CD14-positive monocyte (primary cell): ENCODE data around the gene MEGF8. TPM values are rescaled to one million over a fixed set of nuclear protein-coding genes. Genes with fewer than 3 reads are reported as not detected.
A peak's percentile ranks its signal among the peaks of the same experiment; 100 is the strongest.

Source experiments
- DNase-seq, 3 donors: peaks; one replicate each; pipeline ENCODE4 v3.0.0-alpha.2; 2011 to 2022
- H2AFZ ChIP-seq: 2 replicates; pipeline ENCODE4 v1.6.0; 2012; ENCODE audit warnings: mild to moderate bottlenecking, low read depth, low read length, inconsistent platforms; ENCODE audit not compliant: insufficient read depth, poor library complexity, severe bottlenecking
- H3K27ac ChIP-seq, 2 donors: 1 replicate in 1 of 2; 2 replicates in 1 of 2; pipeline ENCODE4 v1.5.1; 2012 to 2013; ENCODE audit warnings: low read length in 2 of 2, control low read depth in 1 of 2, inconsistent platforms in 1 of 2, low read depth in 1 of 2, mild to moderate bottlenecking in 1 of 2
- H3K27me3 ChIP-seq, 2 donors: one replicate each; pipeline versions ENCODE4 v1.6.0 to v1.6.1; 2011 to 2013; ENCODE audit warnings: low read length in 2 of 2; ENCODE audit not compliant: control insufficient read depth in 2 of 2, insufficient read depth in 2 of 2
- H3K36me3 ChIP-seq, 2 donors: replicated peaks in 1 of 2; 1 replicate in 1 of 2; 2 replicates in 1 of 2; pipeline versions ENCODE4 v1.5.1 to v1.6.1; 2012 to 2013; ENCODE audit warnings: low read length in 2 of 2, control low read depth in 1 of 2, inconsistent platforms in 1 of 2, mild to moderate bottlenecking in 1 of 2; ENCODE audit not compliant: insufficient read depth in 2 of 2, control insufficient read depth in 1 of 2
- H3K4me1 ChIP-seq, 2 donors: 1 replicate in 1 of 2; 2 replicates in 1 of 2; pipeline versions ENCODE4 v1.5.1 to v1.6.1; 2012 to 2013; ENCODE audit warnings: low read length in 2 of 2, control low read depth in 1 of 2, inconsistent platforms in 1 of 2, mild to moderate bottlenecking in 1 of 2, moderate library complexity in 1 of 2; ENCODE audit not compliant: insufficient read depth in 2 of 2, control insufficient read depth in 1 of 2
- H3K4me2 ChIP-seq: replicated peaks from 2 replicates; pipeline ENCODE3; 2012; ENCODE audit warnings: low read length, moderate library complexity, mild to moderate bottlenecking; ENCODE audit not compliant: poor library complexity, severe bottlenecking; ENCODE audit errors: extremely low read depth
- H3K4me3 ChIP-seq, 3 experiments: fragments of 200-600 bp in 1 of 3; sonication (generic) in 1 of 3; replicated peaks in 1 of 3; 1 replicate in 2 of 3; 2 replicates in 1 of 3; pipeline ENCODE4 v1.5.1; 2011 to 2013; ENCODE audit warnings: low read length in 3 of 3, mild to moderate bottlenecking in 3 of 3, control low read depth in 2 of 3, low read depth in 2 of 3, inconsistent platforms in 1 of 3, moderate library complexity in 1 of 3
- H3K79me2 ChIP-seq: 2 replicates; pipeline ENCODE4 v1.6.0; 2012; ENCODE audit warnings: mild to moderate bottlenecking, control low read depth, inconsistent platforms, low read length, moderate library complexity; ENCODE audit not compliant: insufficient read depth
- H3K9ac ChIP-seq: 2 replicates; pipeline ENCODE4 v1.6.0; 2017; ENCODE audit warnings: low read length, mild to moderate bottlenecking; ENCODE audit not compliant: insufficient read depth, poor library complexity, severe bottlenecking
- H3K9me3 ChIP-seq, 2 donors: replicated peaks in 1 of 2; 1 replicate in 1 of 2; 2 replicates in 1 of 2; pipeline versions ENCODE4 v1.5.1 to v1.6.1; 2012 to 2013; ENCODE audit warnings: low read length in 2 of 2, control low read depth in 1 of 2; ENCODE audit not compliant: control insufficient read depth in 1 of 2, insufficient read depth in 1 of 2
- H4K20me1 ChIP-seq: 2 replicates; pipeline ENCODE4 v1.6.0; 2012; ENCODE audit warnings: mild to moderate bottlenecking, low read length, control low read depth, moderate library complexity; ENCODE audit not compliant: insufficient read depth
- H3K27ac Mint-ChIP-seq, 7 donors: one replicate each; pipeline ENCODE4 v1.8.0; 2020; ENCODE audit warnings: mild to moderate bottlenecking in 7 of 7, mixed read lengths in 7 of 7, moderate library complexity in 6 of 7, inconsistent platforms in 2 of 7
- H3K27me3 Mint-ChIP-seq, 3 donors: one replicate each; pipeline ENCODE4 v1.8.0; 2021 to 2022; ENCODE audit warnings: low read depth in 3 of 3, mild to moderate bottlenecking in 3 of 3, mixed read lengths in 3 of 3, moderate library complexity in 3 of 3, inconsistent platforms in 1 of 3
- H3K36me3 Mint-ChIP-seq, 2 donors: one replicate each; pipeline ENCODE4 v1.8.0; 2020; ENCODE audit warnings: mixed read lengths in 2 of 2, inconsistent platforms in 1 of 2, mild to moderate bottlenecking in 1 of 2
- H3K4me1 Mint-ChIP-seq: one replicate; pipeline ENCODE4 v1.8.0; 2020; ENCODE audit warnings: mild to moderate bottlenecking, mixed read lengths
- H3K4me3 Mint-ChIP-seq, 2 donors: one replicate each; pipeline ENCODE4 v1.8.0; 2020; ENCODE audit warnings: mild to moderate bottlenecking in 2 of 2, mixed read lengths in 2 of 2, moderate library complexity in 1 of 2
- H3K9me3 Mint-ChIP-seq, 7 donors: one replicate each; pipeline ENCODE4 v1.8.0; 2020 to 2022; ENCODE audit warnings: mixed read lengths in 7 of 7, mild to moderate bottlenecking in 6 of 7, moderate library complexity in 6 of 7, inconsistent platforms in 2 of 7
- CTCF ChIP-seq: fragments of 200-600 bp; IDR thresholded peaks from one replicate; pipeline ENCODE4 v1.8.0; 2022; ENCODE audit warnings: antibody characterized with exemption, mild to moderate bottlenecking
- whole genome bisulfite sequencing: methylation state at CpG from one replicate; pipeline ENCODE4 v1.1.5; 2013; ENCODE audit warnings: missing lambda C conversion rate; ENCODE audit not compliant: insufficient coverage; 5-methylcytosine and 5-hydroxymethylcytosine counted together
- intact Hi-C, 2 donors: fragments of 100-400 bp; cut with micrococcal nuclease; formaldehyde crosslinking; loops; one replicate each; pipeline versions ENCODE4 v1.15.0 to v1.15.1; 2023
- polyA plus RNA-seq, 3 donors: library from polyadenylated mRNA; depleted of rRNA in 1 of 3; unstranded in 2 of 3; stranded (reverse) in 1 of 3; fragments of 300-500 nt in 2 of 3; fragments of >200 nt in 1 of 3; fragmentation: Illumina TruSeq in 2 of 3; gene quantifications; 1 replicate in 2 of 3; 2 replicates in 1 of 3; pipeline ENCODE4 v1.2.3, GENCODE V29; 2012 to 2021

Gene MEGF8
- polyA plus RNA-seq, 3 donors: 0.15 to 2.7 (median 0.27) TPM

DNA sequence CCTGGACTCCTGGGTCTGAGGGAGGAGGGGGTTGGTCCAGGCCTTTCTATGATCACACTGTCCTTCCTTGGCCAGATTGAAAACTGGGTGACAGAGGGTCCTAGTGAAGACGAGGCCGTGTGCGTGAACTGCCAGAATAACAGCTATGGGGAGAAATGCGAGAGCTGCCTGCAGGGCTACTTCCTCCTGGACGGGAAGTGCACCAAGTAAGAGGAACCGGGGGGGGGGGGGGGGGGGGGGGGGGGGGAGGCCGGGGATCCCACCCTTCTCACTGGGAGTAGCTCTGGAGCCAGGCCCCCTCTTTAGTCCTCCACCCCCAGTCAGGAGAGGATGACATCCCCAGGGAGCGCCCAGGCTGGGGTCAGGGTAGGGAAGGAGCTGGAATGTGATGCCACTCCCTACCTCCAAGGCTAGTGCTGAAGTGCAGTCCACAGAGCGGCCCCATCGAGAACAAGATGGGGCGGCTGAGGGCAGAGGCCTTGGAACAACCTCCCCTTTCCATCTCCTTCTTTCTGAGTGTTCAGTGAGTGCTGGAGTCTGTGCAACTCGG is 45.3 kb downstream of the MEGF8 start:
- H3K27ac Mint-ChIP-seq: peak overlapping the region in 3 of 7 donors; percentile 15 to 70 (median 38)
- peak; percentile 21 to 40 (median 36) for DNase-seq
- no peak for TF ChIP-seq CTCF

DNA sequence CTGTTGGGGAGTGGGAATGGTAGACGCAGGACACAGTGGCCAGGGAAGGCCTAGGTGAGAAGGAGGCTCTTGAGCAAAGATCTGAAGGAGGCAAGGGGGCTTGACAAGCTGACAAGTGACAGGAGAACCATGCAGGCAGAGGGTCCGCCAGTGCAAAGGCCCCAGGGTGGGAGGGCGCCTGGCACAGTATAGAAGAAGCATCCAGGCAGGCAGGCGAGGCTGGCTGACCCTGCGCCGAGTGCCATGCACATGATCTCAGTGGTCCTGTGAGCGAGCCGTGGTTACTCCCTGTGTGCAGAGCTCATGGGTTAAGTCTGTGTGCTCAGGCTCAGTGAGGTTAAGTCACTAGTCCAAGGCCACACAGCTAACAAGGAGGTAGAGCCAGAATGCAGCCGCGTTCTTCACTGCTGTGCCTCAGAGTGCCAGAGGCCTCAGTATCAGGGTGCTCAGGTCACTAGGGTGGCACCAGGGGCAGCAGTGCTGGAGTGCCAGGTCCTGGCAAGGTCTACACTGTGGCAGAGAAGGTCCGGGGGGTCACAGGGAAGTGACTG is 49.5 kb downstream of the MEGF8 start:
- peaks cover 0 to 3% of the 10 kb centered on the region in 2 donors for H3K36me3 ChIP-seq
- Mint-ChIP-seq H3K9me3 (peaks cover 0 to 2% (median 0%) of the 10 kb centered on the region in 7 donors), H3K36me3 (peaks cover 6 to 12% of the 10 kb centered on the region in 2 donors), H3K27me3 (peaks cover 0 to 9% (median 6%) of the 10 kb centered on the region in 3 donors), H3K4me3 (no peak overlapping the region), H3K4me1 (peaks cover 10% of the 10 kb centered on the region), H3K27ac (no peak overlapping the region)
- peaks cover 7 to 10% of the 10 kb centered on the region in 2 donors for H3K4me1 ChIP-seq
- no peaks in the 10 kb centered on the region for H3K79me2 ChIP-seq
- H3K9me3 ChIP-seq: no peaks in the 10 kb centered on the region
- H3K9ac ChIP-seq: no peak overlapping the region
- H3K4me2 ChIP-seq: no peak overlapping the region
- no peaks in the 10 kb centered on the region for H4K20me1 ChIP-seq
- no peaks in the 10 kb centered on the region for H3K27me3 ChIP-seq
- 98% methylated on average over 10 of the region's 11 CpGs for WGBS
- no peak overlapping the region for H3K4me3 ChIP-seq
- no peak overlapping the region for H3K27ac ChIP-seq
- intact Hi-C loops: no loop called here
- no peak for TF ChIP-seq CTCF
- no peak for DNase-seq
- no peak overlapping the region for H2AFZ ChIP-seq

More for the DNA sequence above, 45.3 kb downstream of the MEGF8 start:
- Mint-ChIP-seq H3K9me3 (peaks cover 0 to 4% (median 0%) of the 10 kb centered on the region in 7 donors), H3K27me3 (peaks cover 0 to 2% (median 0%) of the 10 kb centered on the region in 3 donors), H3K4me1 (peaks cover 13% of the 10 kb centered on the region), H3K4me3 (peak overlapping the region; percentile 66 to 87), H3K36me3 (peaks cover 5 to 9% of the 10 kb centered on the region in 2 donors)
- Histone ChIP-seq H3K27ac (peak overlapping the region in 1 of 2 donors; percentile 37), H3K9ac (peak overlapping the region; percentile 42), H3K4me3 (peak overlapping the region in 2 of 3 experiments; percentile 9 to 64), H3K36me3 (peaks cover 0 to under 1% of the 10 kb centered on the region in 2 donors), H3K4me2 (peak overlapping the region; percentile 51), H3K79me2 (no peaks in the 10 kb centered on the region), H3K4me1 (peaks cover 12 to 13% of the 10 kb centered on the region in 2 donors), H3K9me3 (no peaks in the 10 kb centered on the region), H4K20me1 (no peaks in the 10 kb centered on the region), H2AFZ (peak overlapping the region; percentile 75), H3K27me3 (no peaks in the 10 kb centered on the region)
- 100% methylated on average over 1 of the region's 12 CpGs for WGBS
- intact Hi-C loops: no loop called here
